GM10248 (cell line): Measurements from ENCODE around the gene PML.

ENCODE experiments used
- CTCF ChIA-PET: fragments of 300-600 bp; sonication (Branson Sonifier 250); formaldehyde crosslinking; extraction: SDS; loops from one replicate; lab custom pipeline; 2021; ENCODE audit warnings: antibody characterized with exemption; lab: Yijun Ruan, JAX
- POLR2A ChIA-PET: fragments of 350-650 bp; sonication (Branson Sonifier 250); formaldehyde crosslinking; extraction: SDS; loops from one replicate; lab custom pipeline; 2020; ENCODE audit warnings: antibody characterized with exemption; lab: Yijun Ruan, JAX
- DNase-seq: peaks from one replicate; pipeline ENCODE4 v3.0.0; 2012; ENCODE audit errors: extremely low spot score
- TF ChIP-seq, protein P1 (sequence below): IDR thresholded peaks from 2 replicates; pipeline ENCODE4 v1.5.1; 2012; ENCODE audit warnings: mild to moderate bottlenecking, low read depth; ENCODE audit errors: extremely low read depth, missing control alignments, control extremely low read depth

The PML gene

DNA sequence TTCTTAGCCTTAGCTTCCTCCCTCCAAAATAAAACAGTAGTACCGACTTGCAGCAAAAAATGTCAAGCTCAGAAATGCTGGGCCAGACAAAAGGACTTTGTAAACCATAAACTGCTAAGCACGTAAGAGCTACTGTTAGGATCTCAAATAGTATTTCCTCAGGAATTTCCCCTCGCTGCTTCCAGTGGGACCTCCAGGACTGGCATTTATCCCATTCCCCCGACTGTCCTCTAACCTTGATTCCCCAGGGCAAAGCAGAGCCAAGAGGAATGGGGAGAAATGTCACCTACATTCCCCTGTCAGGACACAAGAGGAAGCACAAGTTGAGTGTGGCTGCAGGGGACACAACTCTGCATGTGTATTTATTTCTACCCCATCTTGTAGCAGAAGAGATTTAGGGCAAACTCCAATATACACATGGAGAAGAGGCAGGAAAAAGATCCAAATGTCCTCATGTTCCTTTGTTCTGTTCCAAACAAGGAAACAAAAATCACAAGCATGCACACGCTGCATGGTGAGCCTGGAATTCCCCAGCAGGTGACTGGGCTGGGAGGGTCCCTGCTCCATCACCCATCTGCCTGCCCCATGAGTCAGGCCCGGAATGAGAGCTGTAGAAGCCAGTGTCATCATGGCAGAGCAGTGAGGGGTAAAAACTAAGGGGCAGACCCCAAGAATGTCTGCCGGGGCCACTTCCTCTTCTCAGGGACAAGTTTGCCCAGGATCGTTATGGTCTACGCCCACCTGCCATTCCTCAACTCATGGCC lies 6.7 kb upstream of the PML start:
- POLR2A ChIA-PET: no interaction called here
- TF ChIP-seq, protein P1, sequence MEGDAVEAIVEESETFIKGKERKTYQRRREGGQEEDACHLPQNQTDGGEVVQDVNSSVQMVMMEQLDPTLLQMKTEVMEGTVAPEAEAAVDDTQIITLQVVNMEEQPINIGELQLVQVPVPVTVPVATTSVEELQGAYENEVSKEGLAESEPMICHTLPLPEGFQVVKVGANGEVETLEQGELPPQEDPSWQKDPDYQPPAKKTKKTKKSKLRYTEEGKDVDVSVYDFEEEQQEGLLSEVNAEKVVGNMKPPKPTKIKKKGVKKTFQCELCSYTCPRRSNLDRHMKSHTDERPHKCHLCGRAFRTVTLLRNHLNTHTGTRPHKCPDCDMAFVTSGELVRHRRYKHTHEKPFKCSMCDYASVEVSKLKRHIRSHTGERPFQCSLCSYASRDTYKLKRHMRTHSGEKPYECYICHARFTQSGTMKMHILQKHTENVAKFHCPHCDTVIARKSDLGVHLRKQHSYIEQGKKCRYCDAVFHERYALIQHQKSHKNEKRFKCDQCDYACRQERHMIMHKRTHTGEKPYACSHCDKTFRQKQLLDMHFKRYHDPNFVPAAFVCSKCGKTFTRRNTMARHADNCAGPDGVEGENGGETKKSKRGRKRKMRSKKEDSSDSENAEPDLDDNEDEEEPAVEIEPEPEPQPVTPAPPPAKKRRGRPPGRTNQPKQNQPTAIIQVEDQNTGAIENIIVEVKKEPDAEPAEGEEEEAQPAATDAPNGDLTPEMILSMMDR: no peak
- CTCF ChIA-PET: interaction anchor here (0.9 to 11.6 kb wide), 4 partner anchors 15 to 234 kb away, joined by 3 to 162 read pairs (median 4); no protein-coding TSS in a partner anchor
- peak; percentile 56 for DNase-seq

DNA sequence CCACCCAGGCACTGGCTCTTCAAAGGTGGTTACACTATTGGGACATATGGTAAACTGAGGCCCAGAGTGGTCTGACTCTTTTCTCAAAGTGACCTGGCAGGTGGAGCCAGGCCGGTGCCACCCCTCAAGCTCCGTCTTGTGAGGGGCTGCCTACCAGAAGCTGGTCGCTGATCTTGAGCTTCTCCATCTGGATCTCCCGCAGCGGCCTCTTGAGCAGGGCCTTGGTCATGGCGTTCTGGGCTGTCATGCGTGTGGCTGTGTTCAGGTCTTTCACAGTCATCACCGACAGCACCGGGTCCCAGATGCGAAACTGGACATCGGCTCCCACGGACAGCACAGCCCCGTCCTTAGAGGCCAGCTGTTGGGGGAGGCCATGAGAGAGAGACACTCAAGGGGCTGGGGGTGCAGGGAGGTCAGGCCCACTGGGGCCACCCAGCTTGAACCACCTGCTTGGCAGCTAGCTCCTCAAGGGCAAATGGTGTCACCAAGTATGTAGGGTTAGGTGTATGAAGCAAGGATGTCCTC lies 6.0 kb upstream of the PML start:
- TF ChIP-seq, protein P1: no peak

DNA sequence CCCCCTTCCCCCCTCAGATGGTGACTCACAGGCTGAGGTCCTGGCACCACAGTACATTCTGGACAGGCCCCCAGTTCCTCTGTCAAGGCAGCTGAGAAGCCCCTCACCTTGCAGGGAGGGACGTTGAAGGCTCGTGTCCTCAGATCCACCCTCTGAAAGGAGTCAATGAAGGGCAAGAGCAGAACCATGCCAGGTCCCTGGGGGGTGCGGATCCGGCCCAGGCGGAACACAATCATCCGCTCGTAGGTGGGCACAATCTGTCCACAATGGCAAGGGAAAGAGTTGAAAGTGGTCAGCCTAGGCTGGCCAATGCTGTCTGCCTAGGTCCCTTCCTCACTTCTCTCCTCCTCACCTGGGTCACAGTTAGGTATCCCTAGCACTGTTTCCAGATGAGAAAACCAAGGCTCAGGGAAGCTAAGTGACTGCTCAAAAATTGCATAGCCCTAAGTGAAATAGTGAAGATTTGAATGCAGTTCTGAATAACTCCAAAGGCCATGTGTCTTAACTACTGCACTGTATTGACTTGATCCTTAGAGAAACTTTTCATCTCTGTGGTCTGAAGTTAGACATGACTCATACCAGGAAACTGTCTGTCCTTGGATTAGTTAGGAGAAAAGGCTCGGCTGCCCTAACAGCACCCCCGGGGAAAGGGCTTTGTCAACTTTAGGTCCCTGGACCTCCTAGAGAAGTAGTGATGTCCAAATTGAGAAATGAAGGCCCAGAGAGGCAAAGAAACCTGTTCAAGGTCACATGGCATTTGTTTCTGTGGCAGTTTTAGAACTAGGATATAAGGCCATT lies 5.3 kb upstream of the PML start:
- no peak for DNase-seq
- ChIA-PET CTCF (interaction anchor here (0.7 to 11.6 kb wide), 4 partner anchors 16 to 64 kb away, joined by 3 to 162 read pairs (median 4); no protein-coding TSS in a partner anchor), POLR2A (interaction anchor here (0.5 kb wide), 1 partner anchor 15 kb away, joined by 3 read pairs; no protein-coding TSS in a partner anchor)
- TF ChIP-seq, protein P1: no peak

More for the DNA sequence above, 6.0 kb upstream of the PML start:
- ChIA-PET POLR2A (no interaction called here), CTCF (interaction anchor here (0.7 to 11.6 kb wide), 4 partner anchors 15 to 24 kb away, joined by 4 to 162 read pairs (median 4); no protein-coding TSS in a partner anchor)
- no peak for DNase-seq

DNA sequence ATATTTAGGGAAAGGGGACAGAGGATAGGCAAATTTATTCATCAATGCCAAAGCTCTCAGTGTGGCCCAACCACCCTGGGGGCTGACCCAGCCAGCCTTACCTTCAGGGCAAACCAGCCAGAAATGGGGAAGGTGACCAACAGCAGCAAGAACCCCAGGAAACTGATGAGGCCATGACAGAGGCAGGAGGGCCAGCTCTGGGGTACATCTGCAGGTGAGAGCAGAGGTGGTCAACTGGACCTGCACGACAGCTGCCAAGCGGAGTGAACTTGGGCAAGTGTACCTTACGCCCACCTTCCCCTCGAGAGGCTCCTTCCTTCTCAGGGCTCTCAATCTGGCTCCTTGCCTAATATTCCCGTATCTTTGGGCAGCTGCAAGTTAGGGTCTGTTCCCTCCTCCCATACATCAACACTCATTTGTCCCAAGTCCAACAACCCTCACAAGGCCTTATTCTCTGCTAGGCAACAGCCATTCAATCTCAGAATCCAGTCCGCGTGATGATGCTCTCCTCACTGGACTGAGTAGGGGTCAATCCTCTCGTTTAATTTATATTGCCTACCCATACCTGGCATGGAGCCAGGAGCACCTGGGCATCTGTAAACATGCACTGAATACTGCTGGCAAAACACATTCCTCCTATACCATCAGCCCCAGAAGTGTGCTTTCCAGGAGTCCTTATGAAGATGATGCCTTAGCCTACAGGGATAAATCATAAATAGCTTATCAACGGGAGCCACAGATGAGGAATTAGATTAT lies 4.1 kb upstream of the PML start:
- no peak for DNase-seq
- POLR2A ChIA-PET: no interaction called here
- CTCF ChIA-PET: interaction anchor here (1.1 to 11.6 kb wide), 4 partner anchors 16 to 63 kb away, joined by 3 to 162 read pairs (median 4); no protein-coding TSS in a partner anchor
- TF ChIP-seq, protein P1: no peak

DNA sequence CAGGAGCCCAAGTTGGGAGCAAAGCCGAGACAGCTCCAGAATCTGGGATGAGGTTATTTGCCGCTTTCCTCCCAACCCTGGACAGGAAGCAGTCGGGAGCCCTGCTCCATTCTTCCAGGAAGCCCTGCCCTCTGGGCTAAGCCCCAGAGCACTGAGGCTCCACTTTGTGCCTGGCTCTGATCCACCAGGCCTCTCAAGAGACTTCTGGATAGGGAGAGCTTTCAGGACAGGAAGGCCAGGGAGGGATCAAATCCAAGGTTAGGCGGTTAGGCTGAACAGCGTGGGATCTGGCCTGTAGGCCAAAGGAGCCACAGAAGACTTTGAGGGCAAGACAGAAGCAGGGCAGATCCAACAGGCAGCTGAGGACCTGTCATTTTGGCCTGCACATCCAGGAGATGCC lies 3.3 kb upstream of the PML start:
- TF ChIP-seq, protein P1: no peak
- POLR2A ChIA-PET: no interaction called here
- no peak for DNase-seq
- CTCF ChIA-PET: interaction anchor here (1.4 to 11.6 kb wide), 3 partner anchors 18 to 26 kb away, joined by 4 to 162 read pairs (median 8); no protein-coding TSS in a partner anchor
